Measurements from ENCODE around the gene FASLG. TPM values are rescaled to one million over a fixed set of nuclear protein-coding genes. Genes with fewer than 3 reads are reported as not detected.
"Not testable (repeated sequence)": the region's sequence is repeated elsewhere in the genome, so short reads cannot be mapped to it uniquely, and the experiment has no call there.

Gene FASLG
- total RNA-seq, 1 experiment from 2014 or later = not detected

DNA sequence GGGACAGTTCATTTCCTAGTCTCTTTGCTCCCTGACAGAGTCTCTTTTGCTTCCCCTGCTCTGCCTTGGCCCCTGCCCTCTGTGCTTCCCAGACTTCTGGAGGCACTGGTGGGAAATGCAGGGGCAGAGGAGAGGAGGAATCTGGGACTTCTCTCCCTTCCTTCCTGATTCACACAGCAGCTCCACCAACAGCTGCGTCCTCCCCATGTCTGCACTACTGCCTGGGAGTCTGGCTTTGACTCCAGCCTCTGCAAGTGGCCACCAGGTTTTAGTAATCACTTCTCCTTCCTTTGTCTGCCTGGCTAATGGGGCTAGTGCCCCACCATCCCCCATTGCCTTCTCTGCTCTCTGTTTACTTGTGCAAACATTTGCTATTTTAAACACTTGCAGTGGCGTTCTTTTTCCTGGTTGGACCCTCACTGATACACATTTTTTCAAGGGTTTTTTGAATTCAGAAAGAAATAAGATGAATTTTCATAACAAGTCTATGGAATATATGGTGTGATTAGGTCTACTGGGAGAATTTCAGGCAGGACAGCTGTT, 21.9 kb downstream of the FASLG start:
- no peak for DNase-seq (ENCODE audit: low read depth)

- DNase-seq (ENCODE audit: low read depth) = no peak
Observed at GRCh38 chr1:172682812-172683211, 23.9 kb downstream of the FASLG start.

DNA sequence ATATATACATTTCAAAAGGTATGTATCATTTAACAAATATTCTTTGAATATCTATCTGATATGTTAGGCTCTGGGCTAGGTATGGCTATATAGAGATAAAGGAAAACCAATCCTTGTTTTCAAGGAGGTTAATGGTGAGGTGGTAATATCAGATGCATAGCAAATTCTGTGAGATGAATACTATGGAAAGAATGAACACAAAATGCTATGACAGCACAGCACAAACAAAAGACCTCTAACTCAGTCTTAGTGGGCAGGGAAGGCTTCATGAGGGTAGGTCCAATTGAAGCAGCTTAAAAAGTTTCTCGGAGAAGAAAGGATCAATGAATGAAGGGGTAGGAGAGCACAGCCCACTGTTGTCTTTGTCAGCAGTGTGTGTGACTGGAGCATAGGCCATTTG, 27.2 kb downstream of the FASLG start:
- DNase-seq (ENCODE audit: low read depth) = no peak

DNA sequence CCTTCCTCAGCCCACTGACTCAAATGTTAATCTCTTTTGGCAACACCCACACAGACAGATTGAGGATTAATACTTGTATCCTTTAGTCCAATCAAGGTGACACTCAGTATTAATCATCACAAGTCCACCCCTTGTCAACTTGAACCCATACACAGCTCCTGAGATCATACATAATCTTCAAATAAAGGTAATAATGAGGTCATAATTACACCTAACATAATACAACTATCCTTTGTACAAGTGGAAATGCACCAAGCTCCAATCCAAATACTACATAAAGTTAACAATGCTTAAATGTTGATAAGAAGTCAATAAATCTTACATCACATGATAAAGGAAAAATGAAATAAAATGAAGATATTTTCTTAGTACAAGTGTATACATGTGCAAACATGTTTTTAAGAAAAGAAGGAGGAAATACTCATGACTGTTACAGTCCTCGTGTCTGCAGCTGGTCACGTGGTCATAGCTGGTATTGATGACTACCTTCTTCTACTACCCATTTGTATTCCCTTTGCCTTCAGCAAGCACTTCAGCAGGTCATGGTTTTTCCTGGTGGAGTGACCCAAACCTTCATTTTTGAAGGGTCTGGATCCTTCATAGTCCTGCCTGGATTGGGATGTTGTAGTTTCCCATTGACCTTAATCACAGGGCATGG, 29.7 kb downstream of the FASLG start:
- not testable (repeated sequence) for DNase-seq (ENCODE audit: low read depth)

DNA sequence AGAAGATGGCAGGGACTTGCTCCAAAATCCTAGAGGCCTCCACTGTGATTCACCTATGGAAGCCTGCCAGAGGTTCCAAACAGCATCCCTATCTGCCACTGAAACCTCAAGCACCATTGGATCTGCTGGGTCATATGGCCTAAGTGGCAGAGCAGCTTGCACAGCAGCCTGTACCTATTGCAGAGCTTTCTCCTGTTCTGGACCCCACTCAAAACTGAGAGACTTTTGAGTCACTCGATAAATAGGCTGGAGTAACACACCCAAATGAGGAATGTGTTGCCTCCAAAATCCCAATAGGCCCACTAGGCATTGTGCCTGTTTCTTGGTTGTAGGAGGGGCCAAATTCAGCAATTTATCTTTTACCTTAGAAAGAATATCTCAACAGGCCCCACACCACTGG, 32.0 kb downstream of the FASLG start:
- DNase-seq (ENCODE audit: low read depth) = not testable (repeated sequence)

GRCh38 chr1:172697534-172698002, 38.7 kb downstream of the FASLG start:
- DNase-seq (ENCODE audit: low read depth) = no peak

- peak; percentile 11 for DNase-seq (ENCODE audit: low read depth)
Observed at GRCh38 chr1:172698224-172698623, 39.3 kb downstream of the FASLG start.

DNA sequence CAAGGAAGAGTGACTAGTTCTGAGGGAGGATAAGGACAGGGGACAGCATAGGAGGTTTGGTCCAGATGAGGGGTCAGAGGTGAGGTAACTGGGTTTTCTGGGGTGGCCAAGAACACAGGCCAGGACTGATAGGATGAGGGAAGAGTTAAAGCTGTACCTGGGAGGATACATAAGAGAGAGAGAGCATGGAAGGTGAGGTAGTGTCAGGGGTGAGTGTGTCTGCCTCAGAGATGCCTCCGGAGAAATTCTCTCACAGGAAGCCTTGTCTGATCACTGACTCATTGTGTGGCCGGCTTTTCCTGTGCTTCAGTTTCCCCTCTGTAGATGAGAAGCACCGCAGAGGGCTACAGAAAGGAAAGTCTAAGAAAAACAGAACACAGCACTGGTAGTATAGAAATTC, 40.2 kb downstream of the FASLG start:
- peak; percentile 70 for DNase-seq (ENCODE audit: low read depth)

GRCh38 chr1:172699695-172700227, 40.9 kb downstream of the FASLG start:
- DNase-seq (ENCODE audit: low read depth) = no peak

- DNase-seq (ENCODE audit: low read depth) = no peak
Observed at GRCh38 chr1:172700556-172700955, 41.7 kb downstream of the FASLG start.

GRCh38 chr1:172704001-172704400, 45.1 kb downstream of the FASLG start:
- no peak for DNase-seq (ENCODE audit: low read depth)

DNA sequence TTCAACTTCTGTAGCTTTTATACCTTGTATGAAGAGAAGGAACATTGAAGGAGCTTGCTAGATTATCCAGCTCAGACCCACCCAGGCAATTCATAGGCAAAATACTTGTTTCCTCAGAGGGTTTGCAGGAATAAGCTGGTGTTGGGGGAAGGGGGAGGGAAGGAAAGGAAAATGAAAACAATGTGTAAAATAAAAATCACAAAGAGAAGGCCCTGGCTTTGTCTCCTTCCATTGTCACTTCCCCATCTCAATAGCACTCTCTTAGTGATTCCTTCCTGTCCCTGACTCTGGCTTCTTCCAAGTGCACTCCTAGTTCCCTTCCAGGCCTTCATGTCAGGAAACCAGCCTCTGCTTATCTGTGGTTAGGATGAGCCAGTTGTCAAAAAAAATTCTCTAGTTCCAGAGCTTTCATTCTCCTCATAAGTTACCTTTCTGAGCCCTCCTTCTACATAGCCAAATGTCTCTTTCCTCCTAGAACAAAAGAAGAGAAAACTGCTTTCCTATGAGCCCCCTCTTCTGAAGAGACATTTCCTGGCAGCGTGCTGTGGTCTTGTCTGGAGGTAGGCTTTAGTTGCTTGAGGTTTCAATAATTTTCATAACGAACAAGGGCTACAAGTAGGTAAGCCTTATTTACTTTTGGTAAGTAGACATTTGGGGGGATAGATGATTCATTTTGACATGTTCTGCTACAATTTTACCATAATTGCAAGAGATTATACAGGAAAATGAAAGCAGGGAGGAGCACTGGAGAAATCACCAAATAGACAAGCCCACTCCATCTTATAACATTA, 45.7 kb downstream of the FASLG start:
- DNase-seq (ENCODE audit: low read depth) = no peak

DNA sequence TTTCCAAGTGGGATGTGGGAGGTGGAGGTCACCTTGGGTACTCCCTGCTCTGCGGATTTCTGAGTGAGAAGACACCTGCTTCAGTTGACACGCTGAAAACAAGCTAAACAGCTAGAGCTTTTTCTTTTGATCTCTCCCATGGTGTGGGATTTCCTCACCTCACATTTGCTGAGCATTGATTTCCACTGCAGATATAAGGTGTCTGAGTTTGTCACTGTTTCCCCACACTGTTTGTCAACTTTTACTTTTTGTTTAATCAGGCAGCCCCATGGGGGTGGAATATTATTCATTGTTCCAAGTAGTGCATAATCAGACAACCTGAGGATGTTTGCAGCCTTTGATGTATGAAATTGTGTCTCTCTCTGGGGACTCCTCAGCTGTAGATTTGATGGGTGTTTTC, 49.5 kb downstream of the FASLG start:
- DNase-seq (ENCODE audit: low read depth) = no peak

- no peak for DNase-seq (ENCODE audit: low read depth)
Observed at GRCh38 chr1:172711558-172711957, 52.7 kb downstream of the FASLG start.

DNA sequence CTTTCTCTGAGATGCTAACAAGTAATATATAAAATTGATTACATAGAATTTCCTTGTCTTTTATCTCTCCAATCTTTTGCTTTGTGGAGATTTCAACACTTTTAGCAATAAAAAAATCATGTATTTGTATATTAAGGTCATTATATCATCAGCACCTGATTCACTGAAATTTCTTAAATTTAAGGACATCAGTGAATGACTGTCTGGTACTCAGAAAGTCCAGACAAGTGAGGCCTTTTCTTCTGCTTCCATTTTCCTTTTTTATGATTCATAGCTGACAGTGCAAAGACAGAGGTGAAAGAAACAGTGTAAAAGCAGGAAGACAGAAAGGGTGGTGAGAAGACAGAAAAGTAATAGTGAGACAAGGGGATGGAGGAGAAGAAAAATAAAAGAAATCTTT, 54.6 kb downstream of the FASLG start:
- no peak for DNase-seq (ENCODE audit: low read depth)

Other genes starting within 250 kb of the FASLG start
- not detected in 2 replicates for gene C1orf105, start 238.4 kb upstream of the FASLG start, total RNA-seq (2014; rRNA removed; shearing (Covaris generic))
- gene PIGC, start 215.0 kb upstream of the FASLG start, total RNA-seq (2014; rRNA removed; shearing (Covaris generic)) = 23.4 and 25.3 TPM in 2 replicates
- gene SUCO, start 126.0 kb upstream of the FASLG start, total RNA-seq (2014; rRNA removed; shearing (Covaris generic)) = 26.8 and 27.2 TPM in 2 replicates